ENCODE measurements around the gene FKBP3. TPM values are rescaled to one million over a fixed set of nuclear protein-coding genes. Genes with fewer than 3 reads are reported as not detected.

Gene FKBP3
- total and polyA plus RNA-seq, 2 of the 8 experiments (the other 6 are each of a cell fraction or from before 2014, with no cell fraction given) = 36.0 to 149 TPM

DNA sequence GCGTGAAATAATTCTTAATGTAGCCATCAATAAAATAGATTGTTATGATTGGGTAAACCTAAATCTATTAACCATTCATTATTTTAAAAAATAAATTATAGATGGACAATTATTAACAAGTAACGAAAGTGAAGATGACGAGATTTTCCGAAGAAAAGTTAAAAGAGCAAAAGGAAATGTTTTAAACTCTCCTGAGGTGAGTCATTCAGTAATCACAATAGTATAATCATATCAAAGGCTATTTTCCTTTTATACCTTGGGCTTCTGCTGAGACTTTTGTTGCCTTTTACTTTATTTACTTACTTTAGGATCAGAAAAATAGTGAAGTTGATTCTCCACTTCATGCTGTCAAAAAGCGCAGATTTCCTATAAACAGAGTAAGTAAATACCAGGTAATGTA, 47.0 kb upstream of the FKBP3 start:
- no peak overlapping the region for H3K56ac ChIP-seq (replicated peaks; ENCODE audit: insufficient read length, low read depth, low read length)
- H4K5ac ChIP-seq (ENCODE audit: insufficient read length, low read depth, low read length) = no peak overlapping the region
- CTCF ChIA-PET (ENCODE audit: partially characterized antibody) = interaction anchor here (1.5 kb wide), 1 partner anchor 268 kb away, joined by 5 read pairs; no protein-coding TSS in a partner anchor
- no peak overlapping the region for H2BK15ac ChIP-seq (ENCODE audit: low read length)
- H3K27me3 ChIP-seq (replicated peaks in 1 of 4; ENCODE audit: control insufficient read depth in 3 of 4, extremely low read depth in 1 of 4, insufficient read depth in 3 of 4, low read length in 3 of 4) = no peaks in the 10 kb centered on the region
- H2AFZ ChIP-seq (ENCODE audit: low read length) = no peak overlapping the region
- H3K18ac ChIP-seq (ENCODE audit: extremely low read depth, low read length) = no peak overlapping the region
- H3K14ac ChIP-seq (ENCODE audit: insufficient read length) = no peak overlapping the region
- H3K36me3 ChIP-seq (ENCODE audit: control insufficient read depth in 2 of 4, insufficient read depth in 4 of 4, low read length in 3 of 4) = peaks cover 0 to 2% (median 0%) of the 10 kb centered on the region in 4 experiments; a peak in 1 of 8 replicates
- no peaks in the 10 kb centered on the region for H3K79me2 ChIP-seq (ENCODE audit: control insufficient read depth in 1 of 2, insufficient read depth in 2 of 2, low read length in 2 of 2)
- H3K23me2 ChIP-seq (ENCODE audit: low read depth, low read length) = no peaks in the 10 kb centered on the region
- no peak overlapping the region for H3K27ac ChIP-seq (ENCODE audit: low read depth, low read length)
- H3K23ac ChIP-seq (ENCODE audit: insufficient read length) = no peak overlapping the region
- 82% methylated on average over 5 of the region's 5 CpGs; no CpG with 5 or more reads in 1 of the 2 experiments for WGBS, 2 experiments (ENCODE audit: extremely low coverage in 1 of 2, insufficient coverage in 1 of 2, insufficient read length in 1 of 2, insufficient replicate concordance in 2 of 2, low coverage in 1 of 2, low lambda C conversion rate in 2 of 2, missing lambda C conversion rate in 1 of 2)
- POLR2A ChIA-PET (ENCODE audit: partially characterized antibody) = no interaction called here
- H3K79me1 ChIP-seq (ENCODE audit: low read depth, low read length) = no peaks in the 10 kb centered on the region; the same call in 1 of the 2 replicates
- no peak overlapping the region for H2BK120ac ChIP-seq (replicated peaks; ENCODE audit: low read depth, low read length)
- no peak overlapping the region for H3K9ac ChIP-seq (replicated peaks in 1 of 4; ENCODE audit: extremely low read depth in 1 of 4, low read depth in 3 of 4, low read length in 3 of 4)
- H4K20me1 ChIP-seq (replicated peaks in 1 of 2; ENCODE audit: control insufficient read depth in 1 of 2, insufficient read depth in 2 of 2, low read length in 2 of 2) = no peaks in the 10 kb centered on the region
- H2BK5ac ChIP-seq (ENCODE audit: low read depth, low read length) = no peak overlapping the region
- DNase-seq (ENCODE audit: low read depth in 1 of 2, low spot score in 2 of 2) = no peak
- no peak overlapping the region for H2BK20ac ChIP-seq (ENCODE audit: low read length)
- no peak overlapping the region for H4K8ac ChIP-seq (ENCODE audit: extremely low read depth, insufficient read depth, low read length)
- FAIRE-seq = no peak
- no peaks in the 10 kb centered on the region for H3K9me3 ChIP-seq (ENCODE audit: insufficient read depth in 2 of 2, low read depth in 1 of 2, low read length in 1 of 2)
- no peak overlapping the region for H4K91ac ChIP-seq (replicated peaks; ENCODE audit: insufficient read length, low read length)
- no peak overlapping the region for H2AK5ac ChIP-seq (ENCODE audit: low read depth, low read length)
- no peak overlapping the region for H2BK12ac ChIP-seq (ENCODE audit: low read depth, low read length)
- 0 out of 7 replicates have a peak, but pooled peaks cover 0 to 3% (median 0%) of the 10 kb centered on the region in 4 experiments for H3K4me1 ChIP-seq (replicated peaks in 1 of 4; ENCODE audit: control insufficient read depth in 3 of 4, insufficient read depth in 4 of 4, low read length in 3 of 4)
- no peak overlapping the region for H3K4me2 ChIP-seq (ENCODE audit: insufficient read depth in 1 of 2, low read depth in 2 of 2, low read length in 2 of 2)
- H3K4ac ChIP-seq (replicated peaks; ENCODE audit: insufficient read length, low read depth, low read length) = no peak overlapping the region
- no peak overlapping the region for H3K4me3 ChIP-seq (ENCODE audit: extremely low read depth in 1 of 4, insufficient read depth in 2 of 4, low read depth in 3 of 4, low read length in 4 of 4)
- no peak for TF ChIP-seq ZNF274 (IDR thresholded peaks at IDR 0.05; ENCODE audit: borderline replicate concordance, extremely low read depth, low read length)
- TF ChIP-seq SAP30 (IDR thresholded peaks at IDR 0.05; ENCODE audit: insufficient read depth, insufficient replicate concordance, low read length) = no peak
- no peak for TF ChIP-seq KDM5A (IDR thresholded peaks at IDR 0.05; ENCODE audit: low read length)
- TF ChIP-seq, protein P1, sequence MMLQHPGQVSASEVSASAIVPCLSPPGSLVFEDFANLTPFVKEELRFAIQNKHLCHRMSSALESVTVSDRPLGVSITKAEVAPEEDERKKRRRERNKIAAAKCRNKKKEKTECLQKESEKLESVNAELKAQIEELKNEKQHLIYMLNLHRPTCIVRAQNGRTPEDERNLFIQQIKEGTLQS (IDR thresholded peaks at IDR 0.05; ENCODE audit: insufficient read depth, low read depth, low read length) = no peak
- no peak for TF ChIP-seq TAF7 (optimal IDR thresholded peaks at IDR 0.05; ENCODE audit: borderline replicate concordance, low read depth, low read length)
- TF ChIP-seq FOSL1 (IDR thresholded peaks at IDR 0.05; ENCODE audit: insufficient read depth, low read depth, low read length) = no peak
- TF ChIP-seq, protein P2, sequence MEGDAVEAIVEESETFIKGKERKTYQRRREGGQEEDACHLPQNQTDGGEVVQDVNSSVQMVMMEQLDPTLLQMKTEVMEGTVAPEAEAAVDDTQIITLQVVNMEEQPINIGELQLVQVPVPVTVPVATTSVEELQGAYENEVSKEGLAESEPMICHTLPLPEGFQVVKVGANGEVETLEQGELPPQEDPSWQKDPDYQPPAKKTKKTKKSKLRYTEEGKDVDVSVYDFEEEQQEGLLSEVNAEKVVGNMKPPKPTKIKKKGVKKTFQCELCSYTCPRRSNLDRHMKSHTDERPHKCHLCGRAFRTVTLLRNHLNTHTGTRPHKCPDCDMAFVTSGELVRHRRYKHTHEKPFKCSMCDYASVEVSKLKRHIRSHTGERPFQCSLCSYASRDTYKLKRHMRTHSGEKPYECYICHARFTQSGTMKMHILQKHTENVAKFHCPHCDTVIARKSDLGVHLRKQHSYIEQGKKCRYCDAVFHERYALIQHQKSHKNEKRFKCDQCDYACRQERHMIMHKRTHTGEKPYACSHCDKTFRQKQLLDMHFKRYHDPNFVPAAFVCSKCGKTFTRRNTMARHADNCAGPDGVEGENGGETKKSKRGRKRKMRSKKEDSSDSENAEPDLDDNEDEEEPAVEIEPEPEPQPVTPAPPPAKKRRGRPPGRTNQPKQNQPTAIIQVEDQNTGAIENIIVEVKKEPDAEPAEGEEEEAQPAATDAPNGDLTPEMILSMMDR (IDR thresholded peaks at IDR 0.05; ENCODE audit: control extremely low read depth in 1 of 3, insufficient read depth in 1 of 3, low read depth in 1 of 3, low read length in 3 of 3) = no peak
- no peak for TF ChIP-seq TAF1 (IDR thresholded peaks at IDR 0.05; ENCODE audit: low read depth, low read length)
- TF ChIP-seq BACH1 (IDR thresholded peaks at IDR 0.05; ENCODE audit: low read length) = no peak
- no peak for TF ChIP-seq NANOG (IDR thresholded peaks at IDR 0.05; ENCODE audit: insufficient read depth, low read depth, low read length, poor library complexity, severe bottlenecking)
- TF ChIP-seq BRCA1 (IDR thresholded peaks at IDR 0.05; ENCODE audit: low read depth, low read length) = no peak

Measured in H1 (cell line).